Hepatocyte (in vitro differentiated cells): ENCODE results near the gene FXYD5. TPM values are rescaled to one million over a fixed set of nuclear protein-coding genes. Genes with fewer than 3 reads are reported as not detected.
"Not testable (repeated sequence)": the region's sequence is repeated elsewhere in the genome, so short reads cannot be mapped to it uniquely, and the experiment has no call there.

Experiments used
- DNase-seq: peaks from one replicate; pipeline ENCODE4 v3.0.0-alpha.2; 2016; ENCODE audit warnings: low spot score
- H2AFZ ChIP-seq: fragments of 200-600 bp; sonication (generic); 2 replicates; pipeline ENCODE4 v1.6.0; 2016; ENCODE audit warnings: antibody characterized with exemption, mild to moderate bottlenecking
- H3K27ac ChIP-seq: fragments of 200-600 bp; sonication (generic); 2 replicates; pipeline ENCODE4 v1.5.1; 2016; ENCODE audit warnings: mild to moderate bottlenecking
- H3K27me3 ChIP-seq: fragments of 200-600 bp; sonication (generic); 2 replicates; pipeline ENCODE4 v1.6.1; 2016
- H3K36me3 ChIP-seq: fragments of 200-600 bp; sonication (generic); replicated peaks from 2 replicates; pipeline ENCODE4 v1.5.1; 2016; ENCODE audit warnings: low read depth; ENCODE audit not compliant: insufficient read depth
- H3K4me1 ChIP-seq: fragments of 200-600 bp; sonication (generic); 2 replicates; pipeline ENCODE4 v1.5.1; 2016; ENCODE audit warnings: mild to moderate bottlenecking, moderate library complexity; ENCODE audit not compliant: insufficient read depth
- H3K4me2 ChIP-seq: fragments of 200-600 bp; sonication (generic); 2 replicates; pipeline ENCODE4 v1.6.0; 2016
- H3K4me3 ChIP-seq: fragments of 200-600 bp; sonication (generic); 2 replicates; pipeline ENCODE4 v1.5.1; 2016; ENCODE audit warnings: mild to moderate bottlenecking
- H3K79me2 ChIP-seq: fragments of 200-600 bp; sonication (generic); 2 replicates; pipeline ENCODE4 v1.6.0; 2017; ENCODE audit warnings: mild to moderate bottlenecking
- H3K9me2 ChIP-seq: fragments of 200-600 bp; sonication (generic); replicated peaks from 2 replicates; pipeline ENCODE4 v1.6.0; 2017; ENCODE audit warnings: mild to moderate bottlenecking; ENCODE audit not compliant: insufficient read depth
- H3K9me3 ChIP-seq: fragments of 200-600 bp; sonication (generic); 2 replicates; pipeline ENCODE4 v1.5.1; 2016; ENCODE audit warnings: low read depth, mild to moderate bottlenecking
- H4K20me1 ChIP-seq: fragments of 200-600 bp; sonication (generic); 2 replicates; pipeline ENCODE4 v1.6.0; 2016; ENCODE audit warnings: mild to moderate bottlenecking; ENCODE audit not compliant: insufficient read depth, poor library complexity, severe bottlenecking
- CTCF ChIP-seq: fragments of 200-600 bp; sonication (generic); IDR thresholded peaks from 2 replicates; pipeline ENCODE4 v1.5.1; 2016; ENCODE audit warnings: antibody characterized with exemption, mild to moderate bottlenecking; ENCODE audit not compliant: poor library complexity
- EZH2 ChIP-seq: fragments of 200-600 bp; sonication (generic); IDR thresholded peaks from 2 replicates; pipeline ENCODE4 v1.6.1; 2016; ENCODE audit warnings: antibody characterized with exemption, mild to moderate bottlenecking, borderline replicate concordance
- EZH2phosphoT487 ChIP-seq: fragments of 200-600 bp; sonication (generic); IDR thresholded peaks from one replicate; pipeline ENCODE4 v1.6.1; 2018; ENCODE audit warnings: antibody characterized with exemption, mild to moderate bottlenecking, low read depth, moderate library complexity; ENCODE audit not compliant: unreplicated experiment, severe bottlenecking
- WGBS: methylation state at CpG from one replicate; pipeline ENCODE4 v1.1.6; 2016; ENCODE audit warnings: low lambda C conversion rate; ENCODE audit errors: missing lambda C conversion rate; 5-methylcytosine and 5-hydroxymethylcytosine counted together
- polyA plus RNA-seq: library from polyadenylated mRNA; unstranded; fragments of >200 nt; fragmentation: Nextera tagmentation; extraction: Ambion mirVana; gene quantifications from 2 replicates; pipeline ENCODE4 v1.2.1, GENCODE V29; 2016
- total RNA-seq: library from RNA; depleted of rRNA; stranded (reverse); fragments of >200 nt; gene quantifications from 2 replicates; pipeline ENCODE4 v1.2.3, GENCODE V29; 2014

FXYD5 gene
- total and polyA plus RNA-seq, 2 experiments from 2014 or later = 36.4 to 81.1 TPM

GRCh38 chr19:35127871-35128270 is 26.7 kb upstream of the FXYD5 start:
- H3K4me2 ChIP-seq = no peak overlapping the region
- 78% methylated on average over 7 of the region's 7 CpGs for WGBS
- peaks cover 37% of the 10 kb centered on the region for H3K4me1 ChIP-seq
- no peaks in the 10 kb centered on the region for H3K27me3 ChIP-seq
- H2AFZ ChIP-seq = no peak overlapping the region
- H4K20me1 ChIP-seq = no peaks in the 10 kb centered on the region
- TF ChIP-seq CTCF (no peak), EZH2 (no peak), EZH2phosphoT487 (no peak)
- H3K79me2 ChIP-seq = no peaks in the 10 kb centered on the region
- no peak overlapping the region for H3K4me3 ChIP-seq
- H3K27ac ChIP-seq = peak overlapping the region; percentile 95
- DNase-seq = no peak
- no peaks in the 10 kb centered on the region for H3K9me2 ChIP-seq
- H3K9me3 ChIP-seq = no peaks in the 10 kb centered on the region
- H3K36me3 ChIP-seq = no peaks in the 10 kb centered on the region

- peaks cover 37% of the 10 kb centered on the region for H3K4me1 ChIP-seq
- H3K4me2 ChIP-seq = no peak overlapping the region
- no peaks in the 10 kb centered on the region for H3K9me2 ChIP-seq
- H3K27me3 ChIP-seq = no peaks in the 10 kb centered on the region
- no peak for DNase-seq
- H3K36me3 ChIP-seq = no peaks in the 10 kb centered on the region
- H3K79me2 ChIP-seq = no peaks in the 10 kb centered on the region
- no peaks in the 10 kb centered on the region for H3K9me3 ChIP-seq
- H4K20me1 ChIP-seq = no peaks in the 10 kb centered on the region
- H2AFZ ChIP-seq = no peak overlapping the region
- WGBS = 90% methylated on average over 9 of the region's 9 CpGs
- TF ChIP-seq EZH2 (no peak), CTCF (no peak), EZH2phosphoT487 (no peak)
- no peak overlapping the region for H3K4me3 ChIP-seq
- peak overlapping the region; percentile 95 for H3K27ac ChIP-seq
These were observed 26.0 kb upstream of the FXYD5 start for GRCh38 chr19:35128398-35129057.

- peak overlapping the region; percentile 95 for H3K27ac ChIP-seq
- peaks cover 40% of the 10 kb centered on the region for H3K4me1 ChIP-seq
- not testable (repeated sequence) for DNase-seq, H3K9me3 ChIP-seq, H3K36me3 ChIP-seq, H3K4me3 ChIP-seq, H3K27me3 ChIP-seq, H3K9me2 ChIP-seq, H4K20me1 ChIP-seq, H2AFZ ChIP-seq, H3K79me2 ChIP-seq
- WGBS = 31% methylated on average over 14 of the region's 14 CpGs
- H3K4me2 ChIP-seq = peak overlapping the region; percentile 50
These were observed 24.7 kb upstream of the FXYD5 start for GRCh38 chr19:35129724-35130274.

- H3K4me3 ChIP-seq = no peak overlapping the region
- H3K4me2 ChIP-seq = no peak overlapping the region
- H3K79me2 ChIP-seq = no peaks in the 10 kb centered on the region
- 88% methylated on average over 31 of the region's 31 CpGs for WGBS
- TF ChIP-seq EZH2phosphoT487 = no peak
- TF ChIP-seq EZH2 = no peak
- TF ChIP-seq CTCF = no peak
- no peaks in the 10 kb centered on the region for H3K9me3 ChIP-seq
- H4K20me1 ChIP-seq = no peaks in the 10 kb centered on the region
- H3K4me1 ChIP-seq = peaks cover 36% of the 10 kb centered on the region
- peak overlapping the region; percentile 95 for H3K27ac ChIP-seq
- no peaks in the 10 kb centered on the region for H3K36me3 ChIP-seq
- H3K27me3 ChIP-seq = no peaks in the 10 kb centered on the region
- DNase-seq = no peak
- H3K9me2 ChIP-seq = no peaks in the 10 kb centered on the region
- H2AFZ ChIP-seq = no peak overlapping the region
These were observed 23.5 kb upstream of the FXYD5 start for GRCh38 chr19:35130761-35131720.
